Pancreas (tissue), 10 donors: ENCODE results near the gene SYMPK. TPM values are rescaled to one million over a fixed set of nuclear protein-coding genes. Genes with fewer than 3 reads are reported as not detected.
A peak's percentile ranks its signal among the peaks of the same experiment; 100 is the strongest.

Experiments
- ATAC-seq, 4 donors: fragments of 200-7000 bp; cut with Tn5 transposase; one replicate each; pipeline versions ENCODE4 v1.8.0 to v1.9.1; 2020; ENCODE audit warnings: mild to moderate bottlenecking in 4 of 4, moderate library complexity in 4 of 4
- DNase-seq, 6 donors: peaks; one replicate each; pipeline ENCODE4 v3.0.0-alpha.2; 2020
- FAIRE-seq: peaks from 2 replicates; lab custom pipeline; 2012; peaks lifted over from hg19 to GRCh38; lab: Jason Lieb, UNC
- H3K27ac ChIP-seq, 4 donors: fragments of 200-600 bp; sonication (generic); 1 replicate in 3 of 4; 2 replicates in 1 of 4; pipeline versions ENCODE4 v1.5.0 to v1.8.0; 2020
- H3K27me3 ChIP-seq, 4 donors: fragments of 200-600 bp; one replicate each; pipeline ENCODE4 v1.8.0; 2021
- H3K36me3 ChIP-seq, 3 donors: fragments of 200-600 bp; sonication (generic) in 1 of 3; one replicate each; pipeline versions ENCODE4 v1.5.0 to v1.8.0; 2020 to 2021
- H3K4me1 ChIP-seq, 3 donors: fragments of 200-600 bp; one replicate each; pipeline ENCODE4 v1.8.0; 2021
- H3K4me3 ChIP-seq, 4 donors: fragments of 200-600 bp; sonication (generic) in 2 of 4; one replicate each; pipeline versions ENCODE4 v1.5.0 to v1.8.0; 2020 to 2021
- H3K9me3 ChIP-seq, 4 donors: fragments of 200-600 bp; one replicate each; pipeline ENCODE4 v1.8.0; 2021
- CTCF ChIP-seq, 4 donors: fragments of 200-600 bp; sonication (generic) in 3 of 4; IDR thresholded peaks; one replicate each; pipeline versions ENCODE4 v1.5.0 to v1.8.0; 2021; ENCODE audit warnings: antibody characterized with exemption in 4 of 4
- WGBS, 2 donors: extraction: QIAGEN DNeasy Blood & Tissue Kit; methylation state at CpG; one replicate each; pipeline ENCODE4 v1.1.7; 2013; 5-methylcytosine and 5-hydroxymethylcytosine counted together
- intact Hi-C, 3 donors: fragments of 100-400 bp; cut with DNase I; formaldehyde crosslinking; loops; one replicate each; pipeline versions ENCODE4 v1.11.1 to v1.14.2; 2022
- polyA plus RNA-seq, 2 donors: library from polyadenylated mRNA; stranded (reverse); fragments of 200-250 nt; gene quantifications; one replicate each; pipeline ENCODE4 v1.2.3, GENCODE V29; 2013
- total RNA-seq, 6 donors: library from RNA; stranded (reverse); fragmentation: NEBNext Ultra II Directional in 4 of 6; extraction: Animal tissue kit (Norgen Biotek cat#: 25700) in 4 of 6; gene quantifications; one replicate each; pipeline versions ENCODE4 v1.2.1 to v1.2.4, GENCODE V29; 2021 to 2023
- donor health status: healthy with polysubstance abuse.
- donor health status: DM: no; HTN: no; CAD: no; lungs with moderate emphysema.
- donor health status: DM: no; HTN: no; CAD: no.
- donor health status: control.
- donor health status: control.
- donor health status: Bipolar disorder and iron deficiency.
- donor health status: DM: yes; HTN: yes; CAD: no.
- donor health status: DM: no; HTN: no; CAD: no.
- donor health status: DM: no; HTN: no; CAD: no.
- donor health status: DM: yes; HTN: yes; CAD: no.

SYMPK gene
- total and polyA plus RNA-seq, 8 donors = 25.7 to 142 (median 29.2) TPM

DNA sequence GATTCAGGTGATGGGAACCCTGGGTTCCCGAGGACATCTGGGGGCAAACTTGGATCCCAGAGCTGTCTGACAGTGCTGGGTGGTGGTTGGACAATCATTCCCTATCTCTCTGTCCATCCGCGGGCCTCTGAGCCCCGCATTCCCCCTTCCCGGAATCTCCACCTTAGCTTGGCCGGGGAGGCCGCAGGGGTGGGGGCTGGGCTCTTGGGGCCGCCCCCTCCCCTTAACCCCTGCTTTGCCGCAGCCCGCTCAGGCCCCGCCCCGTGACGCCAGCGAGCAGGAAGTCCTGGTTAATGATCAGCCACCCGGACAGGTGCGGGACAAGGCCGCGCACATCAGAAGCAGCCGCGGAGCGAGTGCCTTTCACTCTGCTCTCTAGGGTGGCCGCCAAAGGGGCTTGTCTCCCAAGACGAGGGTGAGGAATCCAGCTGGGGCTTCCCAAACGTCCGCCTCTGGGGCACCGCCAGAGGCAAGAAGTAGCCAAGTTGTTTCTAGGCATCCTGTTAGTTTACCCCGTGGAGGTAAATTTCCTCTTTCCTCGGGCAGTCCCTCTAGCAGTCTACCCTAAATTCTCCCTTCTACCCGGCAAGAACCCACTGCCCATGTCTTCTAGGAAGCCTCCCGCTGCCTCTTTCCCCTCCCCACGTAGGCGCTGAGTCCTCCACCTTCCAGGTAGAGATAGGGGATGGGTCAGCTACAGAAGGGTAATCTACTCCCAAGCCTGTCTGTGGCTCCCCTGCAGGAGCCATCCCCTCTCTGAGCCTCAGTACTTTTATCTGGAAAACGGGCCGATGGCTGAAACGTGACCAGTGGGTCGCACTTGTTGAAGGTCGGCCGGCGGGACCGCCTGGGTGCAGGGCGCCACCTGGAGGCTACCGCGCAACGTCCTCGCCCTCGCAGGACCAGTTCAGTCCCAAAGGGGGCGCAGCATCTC, 20.0 kb upstream of the SYMPK start:
- peak overlapping the region; percentile 12 to 83 (median 61) for H3K4me3 ChIP-seq
- FAIRE-seq = no peak
- WGBS, 2 donors = 3 to 5% methylated on average over 47 of the region's 47 CpGs
- no peaks in the 10 kb centered on the region for H3K9me3 ChIP-seq
- peak; percentile 59 to 73 (median 62) for ATAC-seq
- intact Hi-C loops = loop anchor here in 1 of 3 donors (2.0 kb wide), 1 partner anchor 18 kb away; the partner anchor contains the start of gene FOXA3
- H3K4me1 ChIP-seq = peaks cover 38 to 52% (median 49%) of the 10 kb centered on the region in 3 donors
- DNase-seq = peak; percentile 96 to 99 (median 98)
- H3K36me3 ChIP-seq = no peaks in the 10 kb centered on the region
- no peaks in the 10 kb centered on the region for H3K27me3 ChIP-seq
- peak overlapping the region; percentile 61 to 96 (median 84) for H3K27ac ChIP-seq
- peak; percentile 89 to 94 (median 92) for TF ChIP-seq CTCF (IDR thresholded peaks at IDR 0.05)

- DNase-seq (peak; percentile 77 to 89 (median 86)), FAIRE-seq (no peak), ATAC-seq (peak; percentile 46 to 54 (median 50))
- H3K4me1 ChIP-seq = peaks cover 44 to 52% (median 50%) of the 10 kb centered on the region in 3 donors
- WGBS, 2 donors = 11 to 14% methylated on average over 4 of the region's 4 CpGs
- H3K9me3 ChIP-seq = no peaks in the 10 kb centered on the region
- H3K27me3 ChIP-seq = no peaks in the 10 kb centered on the region
- peak overlapping the region in 3 of 4 donors; percentile 21 to 83 (median 50) for H3K4me3 ChIP-seq
- peak overlapping the region; percentile 61 to 96 (median 84) for H3K27ac ChIP-seq
- no peaks in the 10 kb centered on the region for H3K36me3 ChIP-seq
- intact Hi-C loops = loop anchor here in 1 of 3 donors (2.0 kb wide), 1 partner anchor 17 kb away; the partner anchor contains the start of gene FOXA3
- no peak for TF ChIP-seq CTCF (IDR thresholded peaks at IDR 0.05)
Observed at GRCh38 chr19:45881909-45882528, 19.1 kb upstream of the SYMPK start.

- peak in 4 of 6 donors; percentile 54 to 60 (median 58) for DNase-seq
- intact Hi-C loops = no loop called here
- Histone ChIP-seq H3K27me3 (no peaks in the 10 kb centered on the region), H3K4me1 (peaks cover 50 to 57% (median 57%) of the 10 kb centered on the region in 3 donors), H3K36me3 (no peaks in the 10 kb centered on the region), H3K4me3 (peak overlapping the region in 2 of 4 donors; percentile 50 to 83), H3K9me3 (no peaks in the 10 kb centered on the region), H3K27ac (peak overlapping the region; percentile 61 to 96 (median 84))
- peak in 1 of 4 donors; percentile 3 for ATAC-seq
- 24 to 26% methylated on average over 10 of the region's 10 CpGs for WGBS, 2 donors
- no peak for TF ChIP-seq CTCF (IDR thresholded peaks at IDR 0.05)
- no peak for FAIRE-seq
Observed at GRCh38 chr19:45881082-45881908, 18.3 kb upstream of the SYMPK start.

DNA sequence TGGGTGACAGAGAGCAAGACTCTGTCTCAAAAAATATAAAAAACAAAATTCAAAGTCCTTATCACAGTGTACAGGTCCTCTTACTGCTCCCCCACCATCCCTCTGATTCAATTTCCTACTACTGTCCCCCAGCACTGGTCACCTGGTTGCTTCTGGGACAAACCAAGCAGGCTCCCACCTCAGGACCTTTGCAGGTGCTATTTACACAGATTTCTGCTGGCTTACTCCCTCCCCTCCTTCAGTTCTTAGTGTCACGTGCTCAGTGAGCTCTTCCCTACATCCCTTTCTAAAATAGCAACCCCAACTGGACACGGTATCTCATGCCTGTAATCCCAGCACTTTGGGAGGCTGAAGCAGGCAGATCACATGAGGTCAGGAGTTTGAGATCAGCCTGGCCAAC, 17.0 kb upstream of the SYMPK start:
- WGBS, 2 donors = 41 to 48% methylated on average over 2 of the region's 2 CpGs
- DNase-seq (no peak), FAIRE-seq (no peak), ATAC-seq (no peak)
- Histone ChIP-seq H3K9me3 (no peaks in the 10 kb centered on the region), H3K4me3 (no peak overlapping the region), H3K27me3 (no peaks in the 10 kb centered on the region), H3K36me3 (no peaks in the 10 kb centered on the region), H3K27ac (peak overlapping the region in 3 of 4 donors; percentile 90 to 96 (median 96)), H3K4me1 (peaks cover 53 to 61% (median 54%) of the 10 kb centered on the region in 3 donors)
- intact Hi-C loops = no loop called here
- no peak for TF ChIP-seq CTCF (IDR thresholded peaks at IDR 0.05)
